Pancreas (tissue), 10 donors: ENCODE data around the gene SLC35G1. TPM values are rescaled to one million over a fixed set of nuclear protein-coding genes. Genes with fewer than 3 reads are reported as not detected.

Experiments used
- ATAC-seq, 4 donors: fragments of 200-7000 bp; cut with Tn5 transposase; one replicate each; pipeline versions ENCODE4 v1.8.0 to v1.9.1; 2020; ENCODE audit warnings: mild to moderate bottlenecking in 4 of 4, moderate library complexity in 4 of 4
- DNase-seq, 6 donors: peaks; one replicate each; pipeline ENCODE4 v3.0.0-alpha.2; 2020
- FAIRE-seq: peaks from 2 replicates; lab custom pipeline; 2012; peaks lifted over from hg19 to GRCh38; lab: Jason Lieb, UNC
- H3K27ac ChIP-seq, 4 donors: fragments of 200-600 bp; sonication (generic); 1 replicate in 3 of 4; 2 replicates in 1 of 4; pipeline versions ENCODE4 v1.5.0 to v1.8.0; 2020
- H3K27me3 ChIP-seq, 4 donors: fragments of 200-600 bp; one replicate each; pipeline ENCODE4 v1.8.0; 2021
- H3K36me3 ChIP-seq, 3 donors: fragments of 200-600 bp; sonication (generic) in 1 of 3; one replicate each; pipeline versions ENCODE4 v1.5.0 to v1.8.0; 2020 to 2021
- H3K4me1 ChIP-seq, 3 donors: fragments of 200-600 bp; one replicate each; pipeline ENCODE4 v1.8.0; 2021
- H3K4me3 ChIP-seq, 4 donors: fragments of 200-600 bp; sonication (generic) in 2 of 4; one replicate each; pipeline versions ENCODE4 v1.5.0 to v1.8.0; 2020 to 2021
- H3K9me3 ChIP-seq, 4 donors: fragments of 200-600 bp; one replicate each; pipeline ENCODE4 v1.8.0; 2021
- CTCF ChIP-seq, 4 donors: fragments of 200-600 bp; sonication (generic) in 3 of 4; IDR thresholded peaks; one replicate each; pipeline versions ENCODE4 v1.5.0 to v1.8.0; 2021; ENCODE audit warnings: antibody characterized with exemption in 4 of 4
- WGBS, 2 donors: extraction: QIAGEN DNeasy Blood & Tissue Kit; methylation state at CpG; one replicate each; pipeline ENCODE4 v1.1.7; 2013; 5-methylcytosine and 5-hydroxymethylcytosine counted together
- intact Hi-C, 3 donors: fragments of 100-400 bp; cut with DNase I; formaldehyde crosslinking; loops; one replicate each; pipeline versions ENCODE4 v1.11.1 to v1.14.2; 2022
- polyA plus RNA-seq, 2 donors: library from polyadenylated mRNA; stranded (reverse); fragments of 200-250 nt; gene quantifications; one replicate each; pipeline ENCODE4 v1.2.3, GENCODE V29; 2013
- total RNA-seq, 6 donors: library from RNA; stranded (reverse); fragmentation: NEBNext Ultra II Directional in 4 of 6; extraction: Animal tissue kit (Norgen Biotek cat#: 25700) in 4 of 6; gene quantifications; one replicate each; pipeline versions ENCODE4 v1.2.1 to v1.2.4, GENCODE V29; 2021 to 2023
- donor health status: healthy with polysubstance abuse.
- donor health status: DM: no; HTN: no; CAD: no; lungs with moderate emphysema.
- donor health status: DM: no; HTN: no; CAD: no.
- donor health status: control.
- donor health status: control.
- donor health status: Bipolar disorder and iron deficiency.
- donor health status: DM: yes; HTN: yes; CAD: no.
- donor health status: DM: no; HTN: no; CAD: no.
- donor health status: DM: no; HTN: no; CAD: no.
- donor health status: DM: yes; HTN: yes; CAD: no.

Gene SLC35G1
- total and polyA plus RNA-seq, 8 donors, result 1.4 to 11.0 (median 4.9) TPM

GRCh38 chr10:93938140-93938539 is 44.4 kb downstream of the SLC35G1 start:
- 86 to 90% methylated on average over 1 of the region's 1 CpG for WGBS, 2 donors
- Histone ChIP-seq H3K36me3 (no peaks in the 10 kb centered on the region), H3K27me3 (no peaks in the 10 kb centered on the region), H3K4me1 (peaks cover 0 to 7% (median 5%) of the 10 kb centered on the region in 3 donors), H3K4me3 (no peak overlapping the region), H3K27ac (no peak overlapping the region), H3K9me3 (no peaks in the 10 kb centered on the region)
- FAIRE-seq (no peak), DNase-seq (no peak), ATAC-seq (no peak)
- intact Hi-C loops, result no loop called here
- TF ChIP-seq CTCF (IDR thresholded peaks at IDR 0.05), result no peak

- 79 to 90% methylated on average over 6 of the region's 6 CpGs for WGBS, 2 donors
- Histone ChIP-seq H3K27ac (no peak overlapping the region), H3K36me3 (no peaks in the 10 kb centered on the region), H3K4me3 (no peak overlapping the region), H3K4me1 (peaks cover 0 to 12% (median 5%) of the 10 kb centered on the region in 3 donors), H3K27me3 (no peaks in the 10 kb centered on the region), H3K9me3 (no peaks in the 10 kb centered on the region)
- no peak for TF ChIP-seq CTCF (IDR thresholded peaks at IDR 0.05)
- DNase-seq, result no peak
- no peak for ATAC-seq
- intact Hi-C loops, result no loop called here
- FAIRE-seq, result no peak
Observed at GRCh38 chr10:93940881-93941280, 47.1 kb downstream of the SLC35G1 start.

- peak; percentile 45 to 79 (median 69) for ATAC-seq
Observed at GRCh38 chr10:93941606-93942005, 47.8 kb downstream of the SLC35G1 start.

GRCh38 chr10:93945819-93946218 is 52.0 kb downstream of the SLC35G1 start:
- H3K27ac ChIP-seq, result no peak overlapping the region
- intact Hi-C loops, result no loop called here
- FAIRE-seq, result no peak

More at GRCh38 chr10:93941606-93942005, 47.8 kb downstream of the SLC35G1 start:
- Histone ChIP-seq H3K27me3 (no peaks in the 10 kb centered on the region), H3K27ac (no peak overlapping the region), H3K9me3 (no peaks in the 10 kb centered on the region), H3K4me3 (no peak overlapping the region), H3K4me1 (peaks cover 0 to 15% (median 5%) of the 10 kb centered on the region in 3 donors), H3K36me3 (no peaks in the 10 kb centered on the region)
- DNase-seq (peak in 1 of 6 donors; percentile 29), FAIRE-seq (no peak)
- no peak for TF ChIP-seq CTCF (IDR thresholded peaks at IDR 0.05)
- WGBS, 2 donors, result 36 to 47% methylated on average over 7 of the region's 7 CpGs
- intact Hi-C loops, result no loop called here

More at GRCh38 chr10:93945819-93946218, 52.0 kb downstream of the SLC35G1 start:
- ATAC-seq, result peak in 1 of 4 donors; percentile 35
- DNase-seq, result no peak
- no peak overlapping the region for H3K4me3 ChIP-seq
- no peak for TF ChIP-seq CTCF (IDR thresholded peaks at IDR 0.05)
- H3K27me3 ChIP-seq, result no peaks in the 10 kb centered on the region
- 42 to 59% methylated on average over 4 of the region's 4 CpGs for WGBS, 2 donors
- H3K36me3 ChIP-seq, result no peaks in the 10 kb centered on the region
- no peaks in the 10 kb centered on the region for H3K9me3 ChIP-seq
- peaks cover 0 to 15% (median 5%) of the 10 kb centered on the region in 3 donors for H3K4me1 ChIP-seq
